ENCODE data around the gene PDS5B. TPM values are rescaled to one million over a fixed set of nuclear protein-coding genes. Genes with fewer than 3 reads are reported as not detected.

Gene PDS5B
- total and polyA plus RNA-seq, 2 donors (not counting 1 experiment from before 2014, with no cell fraction given), result 6.6 to 62.9 TPM

DNA sequence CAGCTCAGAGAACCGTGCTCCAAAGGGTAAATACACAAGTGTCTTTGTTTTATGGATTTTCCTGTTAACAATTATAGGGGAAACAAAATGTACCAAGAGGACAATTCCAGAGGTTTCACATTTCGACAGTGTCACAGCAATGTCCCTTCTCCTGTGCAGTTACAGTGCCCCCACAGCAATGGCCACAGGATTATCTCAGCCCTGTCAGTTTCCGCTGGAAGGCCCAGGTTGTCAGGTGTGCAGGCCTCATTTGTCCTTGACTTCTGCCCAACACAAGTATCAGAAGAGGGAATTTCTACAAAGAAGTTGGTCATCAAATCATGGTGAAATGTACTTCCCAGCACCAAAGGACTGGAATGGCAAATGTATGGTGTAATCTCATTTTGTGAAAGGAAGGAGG is 36.5 kb upstream of the PDS5B start:
- no peak overlapping the region for H2AFZ ChIP-seq (ENCODE audit: insufficient read depth, low read depth, low read length, poor library complexity, severe bottlenecking)
- H3K9me3 Mint-ChIP-seq (ENCODE audit: insufficient read depth), result no peaks in the 10 kb centered on the region
- no peak overlapping the region for H3K4me2 ChIP-seq (replicated peaks; ENCODE audit: low read depth, low read length, poor library complexity, severe bottlenecking)
- peaks cover 8% of the 10 kb centered on the region for H3K4me1 Mint-ChIP-seq
- no peak overlapping the region for H3K9ac ChIP-seq (ENCODE audit: low read length)
- no peaks in the 10 kb centered on the region for H3K36me3 ChIP-seq (replicated peaks in 1 of 2; ENCODE audit: control extremely low read depth in 1 of 2, control insufficient read depth in 1 of 2, extremely low read depth in 1 of 2, insufficient read depth in 2 of 2, low read length in 1 of 2)
- no peak overlapping the region for H3K4me3 Mint-ChIP-seq
- no peak overlapping the region for H3K4me3 ChIP-seq (ENCODE audit: control extremely low read depth in 1 of 5, extremely low read depth in 1 of 5, insufficient read depth in 1 of 5, low read depth in 2 of 5, low read length in 4 of 5)
- no peaks in the 10 kb centered on the region for H3K27me3 Mint-ChIP-seq
- peaks cover 4 to 10% of the 10 kb centered on the region in 2 donors for H3K4me1 ChIP-seq (ENCODE audit: control insufficient read depth in 2 of 2, insufficient read depth in 2 of 2, low read length in 2 of 2)
- ChIA-PET POLR2A (no interaction called here), CTCF (no interaction called here)
- intact Hi-C loops (cut with micrococcal nuclease), result no loop called here
- ATAC-seq (ENCODE audit: low read depth) (no peak), DNase-seq (no peak)
- no peaks in the 10 kb centered on the region for H3K27me3 ChIP-seq (replicated peaks in 1 of 4; ENCODE audit: control extremely low read depth in 1 of 4, control insufficient read depth in 3 of 4, insufficient read depth in 4 of 4, low read length in 3 of 4)
- H4K20me1 ChIP-seq (ENCODE audit: control insufficient read depth, insufficient read depth, low read length, poor library complexity, severe bottlenecking), result no peaks in the 10 kb centered on the region
- H3K27ac ChIP-seq (ENCODE audit: low read length in 2 of 2), result no peak overlapping the region
- WGBS (ENCODE audit: insufficient coverage), result 100% methylated on average over 1 of the region's 3 CpGs
- no peaks in the 10 kb centered on the region for H3K9me3 ChIP-seq (ENCODE audit: control extremely low read depth in 1 of 3, control insufficient read depth in 2 of 3, insufficient read depth in 1 of 3, low read length in 2 of 3)
- H3K27ac Mint-ChIP-seq, result no peak overlapping the region
- no peak for TF ChIP-seq EZH2 (IDR thresholded peaks at IDR 0.05; ENCODE audit: borderline replicate concordance, insufficient read depth, low read depth, low read length, poor library complexity, severe bottlenecking)
- TF ChIP-seq, protein P1, sequence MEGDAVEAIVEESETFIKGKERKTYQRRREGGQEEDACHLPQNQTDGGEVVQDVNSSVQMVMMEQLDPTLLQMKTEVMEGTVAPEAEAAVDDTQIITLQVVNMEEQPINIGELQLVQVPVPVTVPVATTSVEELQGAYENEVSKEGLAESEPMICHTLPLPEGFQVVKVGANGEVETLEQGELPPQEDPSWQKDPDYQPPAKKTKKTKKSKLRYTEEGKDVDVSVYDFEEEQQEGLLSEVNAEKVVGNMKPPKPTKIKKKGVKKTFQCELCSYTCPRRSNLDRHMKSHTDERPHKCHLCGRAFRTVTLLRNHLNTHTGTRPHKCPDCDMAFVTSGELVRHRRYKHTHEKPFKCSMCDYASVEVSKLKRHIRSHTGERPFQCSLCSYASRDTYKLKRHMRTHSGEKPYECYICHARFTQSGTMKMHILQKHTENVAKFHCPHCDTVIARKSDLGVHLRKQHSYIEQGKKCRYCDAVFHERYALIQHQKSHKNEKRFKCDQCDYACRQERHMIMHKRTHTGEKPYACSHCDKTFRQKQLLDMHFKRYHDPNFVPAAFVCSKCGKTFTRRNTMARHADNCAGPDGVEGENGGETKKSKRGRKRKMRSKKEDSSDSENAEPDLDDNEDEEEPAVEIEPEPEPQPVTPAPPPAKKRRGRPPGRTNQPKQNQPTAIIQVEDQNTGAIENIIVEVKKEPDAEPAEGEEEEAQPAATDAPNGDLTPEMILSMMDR (IDR thresholded peaks at IDR 0.05), result no peak
- no peaks in the 10 kb centered on the region for H3K79me2 ChIP-seq (ENCODE audit: control insufficient read depth, insufficient read depth, low read length)

DNA sequence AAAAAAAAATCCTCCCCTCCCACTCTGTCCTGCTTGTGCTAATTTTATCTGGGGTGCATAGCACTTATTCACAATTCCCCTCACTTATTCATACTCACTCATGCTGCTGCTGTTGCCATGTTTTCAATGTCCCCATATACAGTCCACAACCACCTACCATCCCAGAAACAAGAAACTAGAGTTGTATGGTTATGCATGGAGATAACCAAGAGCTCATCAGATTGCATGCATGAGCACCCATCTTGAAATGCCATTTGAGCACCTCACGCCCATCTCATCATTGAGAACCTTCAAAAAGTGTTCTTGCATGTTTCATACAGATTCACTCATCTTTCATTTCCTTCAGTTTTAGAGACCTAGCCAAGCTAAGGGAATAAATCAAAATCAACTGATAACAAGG is 32.5 kb upstream of the PDS5B start:
- POLR2A ChIA-PET, result no interaction called here
- Histone ChIP-seq H3K79me2 (ENCODE audit: control insufficient read depth, insufficient read depth, low read length) (no peaks in the 10 kb centered on the region), H3K36me3 (replicated peaks in 1 of 2; ENCODE audit: control extremely low read depth in 1 of 2, control insufficient read depth in 1 of 2, extremely low read depth in 1 of 2, insufficient read depth in 2 of 2, low read length in 1 of 2) (no peaks in the 10 kb centered on the region), H4K20me1 (ENCODE audit: control insufficient read depth, insufficient read depth, low read length, poor library complexity, severe bottlenecking) (no peaks in the 10 kb centered on the region), H3K9ac (ENCODE audit: low read length) (no peak overlapping the region), H3K4me2 (replicated peaks; ENCODE audit: low read depth, low read length, poor library complexity, severe bottlenecking) (no peak overlapping the region), H3K9me3 (ENCODE audit: control extremely low read depth in 1 of 3, control insufficient read depth in 2 of 3, insufficient read depth in 1 of 3, low read length in 2 of 3) (no peaks in the 10 kb centered on the region), H2AFZ (ENCODE audit: insufficient read depth, low read depth, low read length, poor library complexity, severe bottlenecking) (no peak overlapping the region), H3K27ac (ENCODE audit: low read length in 2 of 2) (no peak overlapping the region), H3K4me1 (ENCODE audit: control insufficient read depth in 2 of 2, insufficient read depth in 2 of 2, low read length in 2 of 2) (no peaks in the 10 kb centered on the region), H3K27me3 (replicated peaks in 1 of 4; ENCODE audit: control extremely low read depth in 1 of 4, control insufficient read depth in 3 of 4, insufficient read depth in 4 of 4, low read length in 3 of 4) (no peaks in the 10 kb centered on the region), H3K4me3 (ENCODE audit: control extremely low read depth in 1 of 5, extremely low read depth in 1 of 5, insufficient read depth in 1 of 5, low read depth in 2 of 5, low read length in 4 of 5) (no peak overlapping the region)
- H3K9me3 Mint-ChIP-seq (ENCODE audit: insufficient read depth), result no peaks in the 10 kb centered on the region
- H3K4me3 Mint-ChIP-seq, result no peak overlapping the region
- peaks cover 2% of the 10 kb centered on the region for H3K4me1 Mint-ChIP-seq
- WGBS (ENCODE audit: insufficient coverage), result no CpG with 5 or more reads among the region's 1 CpG
- intact Hi-C loops (cut with micrococcal nuclease), result no loop called here
- peaks cover 4% of the 10 kb centered on the region for H3K27me3 Mint-ChIP-seq
- DNase-seq, result no peak
- CTCF ChIA-PET, result no interaction called here
- H3K27ac Mint-ChIP-seq, result no peak overlapping the region
- no peak for ATAC-seq (ENCODE audit: low read depth)
- no peak for TF ChIP-seq EZH2 (IDR thresholded peaks at IDR 0.05; ENCODE audit: borderline replicate concordance, insufficient read depth, low read depth, low read length, poor library complexity, severe bottlenecking)
- TF ChIP-seq, protein P1 (IDR thresholded peaks at IDR 0.05), result no peak

All from B cell (primary cell).